ENCODE results near the gene ZNF385A. TPM values are rescaled to one million over a fixed set of nuclear protein-coding genes. Genes with fewer than 3 reads are reported as not detected.
A peak's percentile ranks its signal among the peaks of the same experiment; 100 is the strongest.

Gene ZNF385A
- total and polyA plus RNA-seq, 2 of the 13 experiments (the other 11 are each of a cell fraction or from before 2014, with no cell fraction given): 0.44 to 0.67 TPM

DNA sequence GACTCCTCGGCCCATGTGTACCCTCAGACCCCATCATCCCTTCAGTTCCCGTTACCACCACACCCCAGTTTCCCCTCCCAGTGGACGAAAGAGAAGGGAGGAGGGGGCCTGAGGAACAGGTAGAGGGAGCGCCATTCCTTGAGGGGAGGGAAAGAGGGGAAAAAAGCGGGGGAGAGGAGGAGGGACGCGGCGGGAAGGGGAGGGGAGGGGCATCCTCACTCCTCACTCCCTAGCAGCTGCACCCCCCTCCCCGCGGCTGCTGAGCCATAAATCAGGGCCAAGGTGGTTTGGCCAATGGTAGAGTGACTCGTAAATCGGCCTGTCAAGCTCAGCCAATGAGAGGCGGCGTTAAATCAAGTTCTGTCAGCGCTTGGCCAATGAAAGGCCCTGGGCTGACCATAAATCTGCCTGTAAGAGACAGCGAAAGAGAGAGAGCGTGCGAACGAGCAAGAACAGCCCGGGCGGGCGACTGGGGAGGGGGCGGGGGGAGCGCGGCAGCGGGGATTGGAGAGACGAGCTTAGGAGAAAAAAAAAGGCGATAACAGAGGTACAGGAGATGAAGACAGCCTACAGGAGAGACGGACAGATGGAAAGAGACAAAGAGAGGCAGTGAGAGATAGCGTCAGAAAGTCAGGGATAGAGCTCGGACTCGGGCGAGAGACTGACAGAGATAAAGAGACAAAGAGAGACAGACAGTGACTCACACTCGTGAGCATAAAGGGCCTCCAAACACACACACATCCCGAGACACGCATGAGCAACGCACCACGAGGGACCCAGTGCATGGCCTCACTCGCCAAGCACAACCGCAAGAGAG is 25.4 kb downstream of the ZNF385A start (continued):
- TF ChIP-seq KLF6 (CRISPR knock-in tag; IDR thresholded peaks at IDR 0.05) (peak; percentile 83), KDM2A (CRISPR knock-in tag; IDR thresholded peaks at IDR 0.05; ENCODE audit: borderline replicate concordance, low read depth) (peak; percentile 11; the same call in 1 of the 2 replicates), RBAK (CRISPR knock-in tag; IDR thresholded peaks at IDR 0.05) (no peak), XRCC5 (optimal IDR thresholded peaks at IDR 0.05; ENCODE audit: low read length) (peak; percentile 32), CREB1 (IDR thresholded peaks at IDR 0.05) (peak; percentile 85), CREB1 (CRISPR knock-in tag; IDR thresholded peaks at IDR 0.05) (peak; percentile 87), GABPB1 (CRISPR knock-in tag; IDR thresholded peaks at IDR 0.05) (no peak), TFE3 (CRISPR knock-in tag; IDR thresholded peaks at IDR 0.05) (no peak)
- TF ChIP-seq, protein P1, sequence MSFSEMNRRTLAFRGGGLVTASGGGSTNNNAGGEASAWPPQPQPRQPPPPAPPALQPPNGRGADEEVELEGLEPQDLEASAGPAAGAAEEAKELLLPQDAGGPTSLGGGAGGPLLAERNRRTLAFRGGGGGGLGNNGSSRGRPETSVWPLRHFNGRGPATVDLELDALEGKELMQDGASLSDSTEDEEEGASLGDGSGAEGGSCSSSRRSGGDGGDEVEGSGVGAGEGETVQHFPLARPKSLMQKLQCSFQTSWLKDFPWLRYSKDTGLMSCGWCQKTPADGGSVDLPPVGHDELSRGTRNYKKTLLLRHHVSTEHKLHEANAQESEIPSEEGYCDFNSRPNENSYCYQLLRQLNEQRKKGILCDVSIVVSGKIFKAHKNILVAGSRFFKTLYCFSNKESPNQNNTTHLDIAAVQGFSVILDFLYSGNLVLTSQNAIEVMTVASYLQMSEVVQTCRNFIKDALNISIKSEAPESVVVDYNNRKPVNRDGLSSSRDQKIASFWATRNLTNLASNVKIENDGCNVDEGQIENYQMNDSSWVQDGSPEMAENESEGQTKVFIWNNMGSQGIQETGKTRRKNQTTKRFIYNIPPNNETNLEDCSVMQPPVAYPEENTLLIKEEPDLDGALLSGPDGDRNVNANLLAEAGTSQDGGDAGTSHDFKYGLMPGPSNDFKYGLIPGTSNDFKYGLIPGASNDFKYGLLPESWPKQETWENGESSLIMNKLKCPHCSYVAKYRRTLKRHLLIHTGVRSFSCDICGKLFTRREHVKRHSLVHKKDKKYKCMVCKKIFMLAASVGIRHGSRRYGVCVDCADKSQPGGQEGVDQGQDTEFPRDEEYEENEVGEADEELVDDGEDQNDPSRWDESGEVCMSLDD (CRISPR knock-in tag; IDR thresholded peaks at IDR 0.05; ENCODE audit: borderline replicate concordance): no peak

All from HepG2 (cell line).